ENCODE data around the gene MAP3K12.

DNA sequence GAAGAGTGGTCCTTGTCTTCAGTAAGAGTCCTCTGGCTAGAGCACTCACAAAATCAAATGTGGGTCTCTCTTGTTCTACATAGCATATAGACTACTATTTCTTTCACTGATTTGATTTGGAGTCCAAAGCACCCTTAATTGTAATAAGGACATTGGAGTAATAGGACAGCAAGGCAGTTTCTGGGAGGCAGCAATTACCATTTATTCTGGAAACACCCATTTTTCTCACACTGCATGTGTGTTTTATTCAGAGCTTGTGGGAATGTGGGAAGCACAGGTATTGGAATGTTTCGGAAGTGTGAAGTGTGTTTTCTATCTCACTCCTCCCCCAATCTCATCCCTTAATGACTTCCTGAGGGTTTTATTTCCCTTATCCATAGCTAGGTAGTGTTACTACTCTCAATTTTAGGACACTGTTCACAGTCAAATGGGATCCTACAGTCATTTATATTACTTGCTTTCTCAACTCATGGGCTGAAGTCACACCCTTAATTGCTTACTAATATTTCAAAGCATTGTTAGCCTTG, 27.1 kb downstream of the MAP3K12 start:
- TF ChIP-seq, protein P1, sequence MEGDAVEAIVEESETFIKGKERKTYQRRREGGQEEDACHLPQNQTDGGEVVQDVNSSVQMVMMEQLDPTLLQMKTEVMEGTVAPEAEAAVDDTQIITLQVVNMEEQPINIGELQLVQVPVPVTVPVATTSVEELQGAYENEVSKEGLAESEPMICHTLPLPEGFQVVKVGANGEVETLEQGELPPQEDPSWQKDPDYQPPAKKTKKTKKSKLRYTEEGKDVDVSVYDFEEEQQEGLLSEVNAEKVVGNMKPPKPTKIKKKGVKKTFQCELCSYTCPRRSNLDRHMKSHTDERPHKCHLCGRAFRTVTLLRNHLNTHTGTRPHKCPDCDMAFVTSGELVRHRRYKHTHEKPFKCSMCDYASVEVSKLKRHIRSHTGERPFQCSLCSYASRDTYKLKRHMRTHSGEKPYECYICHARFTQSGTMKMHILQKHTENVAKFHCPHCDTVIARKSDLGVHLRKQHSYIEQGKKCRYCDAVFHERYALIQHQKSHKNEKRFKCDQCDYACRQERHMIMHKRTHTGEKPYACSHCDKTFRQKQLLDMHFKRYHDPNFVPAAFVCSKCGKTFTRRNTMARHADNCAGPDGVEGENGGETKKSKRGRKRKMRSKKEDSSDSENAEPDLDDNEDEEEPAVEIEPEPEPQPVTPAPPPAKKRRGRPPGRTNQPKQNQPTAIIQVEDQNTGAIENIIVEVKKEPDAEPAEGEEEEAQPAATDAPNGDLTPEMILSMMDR (conservative IDR thresholded peaks at IDR 0.05; ENCODE audit: low read depth, low read length): no peak
- no peak for TF ChIP-seq EZH2phosphoT487 (IDR thresholded peaks at IDR 0.05; ENCODE audit: borderline replicate concordance, low read length)
- no peak for TF ChIP-seq EZH2 (IDR thresholded peaks at IDR 0.05; ENCODE audit: low read length, unreplicated experiment)

Data from PC-3 (cell line).